HCT116 (cell line): ENCODE results near the gene TBC1D16. TPM values are rescaled to one million over a fixed set of nuclear protein-coding genes. Genes with fewer than 3 reads are reported as not detected.

Experiments
- ATAC-seq: fragments of 200-7000 bp; cut with Tn5 transposase; 2 replicates; pipeline ENCODE4 v1.9.1; 2020; ENCODE audit warnings: mild to moderate bottlenecking, moderate library complexity
- BruUV-seq: library from RNA; stranded (reverse); fragments of 400-500 nt; replicated peaks from 2 replicates; lab custom pipeline; 2021; lab: Mats Ljungman, UMichigan
- CTCF ChIA-PET: fragments of 300-600 bp; sonication (Branson Sonifier 250); formaldehyde crosslinking; loops from one replicate; lab custom pipeline; 2021; ENCODE audit warnings: antibody characterized with exemption; lab: Charles Lee
- POLR2A ChIA-PET: fragments of 300-600, 350-600 bp; sonication (Branson Sonifier 250); formaldehyde crosslinking; loops from one replicate; lab custom pipeline; 2021; ENCODE audit warnings: antibody characterized with exemption; lab: Charles Lee
- RAD21 ChIA-PET, 2 experiments: fragments of 300-600 bp; sonication (Branson Sonifier 250); formaldehyde crosslinking; loops; one replicate each; lab custom pipeline; 2023; ENCODE audit warnings: low total read pairs in 2 of 2; ENCODE audit not compliant: uncharacterized antibody in 2 of 2, unreplicated experiment in 2 of 2, low non-redundant PET in 1 of 2; lab: Charles Lee
- DNase-seq: peaks from one replicate; pipeline ENCODE4 v3.0.0-alpha.2; 2010; ENCODE audit warnings: low read depth, low spot score
- H2AFZ ChIP-seq: fragments of 200-600 bp; shearing (Covaris generic), sonication (generic); 2 replicates; pipeline ENCODE4 v1.6.1; 2017; ENCODE audit warnings: low read depth, mixed run types, mixed read lengths, antibody characterized with exemption, low read length; ENCODE audit not compliant: poor library complexity, severe bottlenecking
- H3K27ac ChIP-seq: 2 replicates; pipeline ENCODE4 v1.5.1; 2012; ENCODE audit warnings: low read depth, low read length
- H3K27me3 ChIP-seq: fragments of 200-600 bp; sonication (generic); 2 replicates; pipeline ENCODE4 v1.6.1; 2016; ENCODE audit warnings: mixed run types, low read length, mixed read lengths; ENCODE audit not compliant: insufficient read depth
- H3K36me3 ChIP-seq, 2 experiments: fragments of 200-500 bp in 1 of 2; fragments of 200-600 bp in 1 of 2; sonication (Bioruptor generic) in 1 of 2; sonication (generic) in 1 of 2; 2 replicates each; pipeline versions ENCODE4 v1.5.1 to v1.6.1; 2014 to 2016; ENCODE audit warnings: low read length in 2 of 2, inconsistent platforms in 1 of 2, mixed read lengths in 1 of 2, mixed run types in 1 of 2; ENCODE audit not compliant: insufficient read depth in 2 of 2, control insufficient read depth in 1 of 2
- H3K4me1 ChIP-seq, 2 experiments: fragments of 200-600 bp in 1 of 2; sonication (generic) in 1 of 2; 2 replicates each; pipeline versions ENCODE4 v1.5.1 to v1.6.1; 2012 to 2017; ENCODE audit warnings: low read length in 2 of 2, inconsistent platforms in 1 of 2, mild to moderate bottlenecking in 1 of 2, mixed read lengths in 1 of 2, mixed run types in 1 of 2, moderate library complexity in 1 of 2; ENCODE audit not compliant: insufficient read depth in 2 of 2, control insufficient read depth in 1 of 2
- H3K4me2 ChIP-seq: fragments of 200-600 bp; sonication (generic); 2 replicates; pipeline ENCODE4 v1.6.1; 2017; ENCODE audit warnings: mixed run types, low read length, mixed read lengths
- H3K4me3 ChIP-seq, 2 experiments: fragments of 200-600 bp in 1 of 2; sonication (generic) in 1 of 2; replicated peaks in 1 of 2; 2 replicates each; pipeline ENCODE4 v1.5.1; 2011 to 2016; ENCODE audit warnings: low read length in 2 of 2, control low read depth in 1 of 2, low read depth in 1 of 2, mild to moderate bottlenecking in 1 of 2, mixed read lengths in 1 of 2, mixed run types in 1 of 2
- H3K79me2 ChIP-seq: fragments of 200-600 bp; sonication (generic); 2 replicates; pipeline ENCODE4 v1.6.1; 2017; ENCODE audit warnings: mild to moderate bottlenecking, mixed run types, low read length, moderate library complexity, mixed read lengths; ENCODE audit not compliant: insufficient read depth
- H3K9ac ChIP-seq: fragments of 200-600 bp; sonication (generic); 2 replicates; pipeline ENCODE4 v1.6.1; 2016; ENCODE audit warnings: low read length, mixed read lengths
- H3K9me2 ChIP-seq: fragments of 200-600 bp; sonication (generic), shearing (Covaris generic); 2 replicates; pipeline ENCODE4 v1.6.1; 2017; ENCODE audit warnings: mixed run types, mild to moderate bottlenecking, moderate library complexity; ENCODE audit not compliant: insufficient read depth
- H3K9me3 ChIP-seq, 2 experiments: fragments of 200-500 bp in 1 of 2; fragments of 200-600 bp in 1 of 2; sonication (Bioruptor generic) in 1 of 2; sonication (generic) in 1 of 2; 2 replicates each; pipeline ENCODE4 v1.6.1; 2014 to 2017; ENCODE audit warnings: low read length in 2 of 2, mixed read lengths in 2 of 2, inconsistent platforms in 1 of 2, low read depth in 1 of 2, mild to moderate bottlenecking in 1 of 2, mixed run types in 1 of 2, moderate library complexity in 1 of 2; ENCODE audit not compliant: control insufficient read depth in 1 of 2, insufficient read depth in 1 of 2
- H4K20me1 ChIP-seq: fragments of 200-600 bp; sonication (generic), shearing (Covaris generic); 2 replicates; pipeline ENCODE4 v1.6.1; 2017; ENCODE audit warnings: mixed run types, mild to moderate bottlenecking, moderate library complexity; ENCODE audit not compliant: insufficient read depth
- ATF3 ChIP-seq: IDR thresholded peaks from 2 replicates; pipeline ENCODE4 v1.6.1; 2012
- CEBPB ChIP-seq: IDR thresholded peaks from 2 replicates; pipeline ENCODE4 v1.6.1; 2012; ENCODE audit warnings: low read depth
- EGR1 ChIP-seq: IDR thresholded peaks from 2 replicates; pipeline ENCODE4 v1.6.1; 2012; ENCODE audit warnings: low read depth
- EZH2 ChIP-seq: fragments of 200-600 bp; sonication (generic); IDR thresholded peaks from 2 replicates; pipeline ENCODE4 v1.6.1; 2017; ENCODE audit warnings: antibody characterized with exemption, mixed run types
- EZH2phosphoT487 ChIP-seq: fragments of 200-600 bp; IDR thresholded peaks from 2 replicates; pipeline ENCODE4 v1.6.1; 2018; ENCODE audit warnings: antibody characterized with exemption, borderline replicate concordance
- JUND ChIP-seq: IDR thresholded peaks from 2 replicates; pipeline ENCODE4 v1.6.1; 2012
- POLR2A ChIP-seq: IDR thresholded peaks from 2 replicates; pipeline ENCODE4 v1.7.0; 2011; ENCODE audit warnings: borderline replicate concordance; ENCODE audit not compliant: insufficient read depth, insufficient read length; ENCODE audit errors: extremely low read depth
- POLR2AphosphoS5 ChIP-seq: IDR thresholded peaks from 2 replicates; pipeline ENCODE4 v1.6.1; 2011; ENCODE audit warnings: mild to moderate bottlenecking, low read depth, low read length, moderate library complexity
- RAD21 ChIP-seq: IDR thresholded peaks from 2 replicates; pipeline ENCODE4 v1.6.1; 2012; ENCODE audit warnings: low read depth, mild to moderate bottlenecking
- REST ChIP-seq: IDR thresholded peaks from 2 replicates; pipeline ENCODE4 v1.6.1; 2012; ENCODE audit warnings: low read depth
- SIN3A ChIP-seq: IDR thresholded peaks from 2 replicates; pipeline ENCODE4 v1.6.1; 2012; ENCODE audit warnings: low read depth
- SP1 ChIP-seq: IDR thresholded peaks from 2 replicates; pipeline ENCODE4 v1.6.1; 2012; ENCODE audit warnings: low read depth
- SRF ChIP-seq: IDR thresholded peaks from 2 replicates; pipeline ENCODE4 v1.6.1; 2012; ENCODE audit warnings: low read depth
- intact Hi-C: fragments of 100-400 bp; cut with micrococcal nuclease; formaldehyde crosslinking; loops from 2 replicates; pipeline ENCODE4 v1.10.0; 2022
- total RNA-seq: library from RNA; stranded (reverse); gene quantifications from one replicate; pipeline ENCODE4 v1.2.1, GENCODE V29; 2021; ENCODE audit not compliant: unreplicated experiment

Gene TBC1D16
- total RNA-seq, 1 experiment from 2014 or later: 31.1 TPM

- TF ChIP-seq SP1 (no peak), EZH2 (no peak), ATF3 (no peak), REST (no peak), SRF (no peak), RAD21 (no peak), POLR2AphosphoS5 (no peak), EZH2phosphoT487 (no peak), SIN3A (no peak), EGR1 (no peak), POLR2A (no peak), JUND (no peak), CEBPB (no peak)
- H3K4me3 ChIP-seq: no peak overlapping the region
- no TSS peak for BruUV-seq
- CTCF ChIA-PET: no interaction called here
- no peaks in the 10 kb centered on the region for H3K9me3 ChIP-seq
- no peak overlapping the region for H3K4me2 ChIP-seq
- H3K79me2 ChIP-seq: no peaks in the 10 kb centered on the region
- H3K27ac ChIP-seq: no peak overlapping the region
- H2AFZ ChIP-seq: no peak overlapping the region
- RAD21 ChIA-PET: interaction anchor here in 1 of 2 experiments (0.7 kb wide), 1 partner anchor 249 kb away, joined by 4 read pairs; no protein-coding TSS in a partner anchor
- POLR2A ChIA-PET: no interaction called here
- intact Hi-C loops: no loop called here
- no peaks in the 10 kb centered on the region for H3K9me2 ChIP-seq
- H4K20me1 ChIP-seq: no peaks in the 10 kb centered on the region
- H3K27me3 ChIP-seq: no peaks in the 10 kb centered on the region
- H3K9ac ChIP-seq: no peak overlapping the region
- no peaks in the 10 kb centered on the region for H3K36me3 ChIP-seq
- ATAC-seq (no peak), DNase-seq (no peak)
- H3K4me1 ChIP-seq: peaks cover 10 to 11% of the 10 kb centered on the region in 2 experiments
These were observed 32.8 kb downstream of the TBC1D16 start for GRCh38 chr17:80002690-80003490.
